Measurements from ENCODE around the gene GFPT1.
"Not testable (repeated sequence)": the region's sequence is repeated elsewhere in the genome, so short reads cannot be mapped to it uniquely, and the experiment has no call there.

DNA sequence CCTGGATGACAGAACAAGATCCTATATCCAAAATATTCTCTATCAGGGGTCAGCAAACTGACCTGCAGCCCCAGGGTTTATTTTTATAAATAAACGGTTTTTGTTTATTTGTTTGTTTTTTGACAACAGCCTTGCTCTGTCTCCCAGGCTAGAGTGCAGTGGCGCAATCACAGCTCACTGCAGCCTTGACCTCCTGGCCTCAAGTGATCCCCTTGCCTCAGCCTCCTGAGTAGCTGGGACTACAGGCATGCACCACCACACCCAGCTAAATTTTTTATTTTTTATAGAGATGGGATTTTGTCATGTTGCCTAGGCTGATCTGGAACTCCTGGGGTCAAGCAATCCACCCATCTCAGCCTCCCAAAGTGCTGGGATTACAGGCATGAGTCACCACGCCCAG is 32.1 kb downstream of the GFPT1 start:
- TF ChIP-seq, protein P1, sequence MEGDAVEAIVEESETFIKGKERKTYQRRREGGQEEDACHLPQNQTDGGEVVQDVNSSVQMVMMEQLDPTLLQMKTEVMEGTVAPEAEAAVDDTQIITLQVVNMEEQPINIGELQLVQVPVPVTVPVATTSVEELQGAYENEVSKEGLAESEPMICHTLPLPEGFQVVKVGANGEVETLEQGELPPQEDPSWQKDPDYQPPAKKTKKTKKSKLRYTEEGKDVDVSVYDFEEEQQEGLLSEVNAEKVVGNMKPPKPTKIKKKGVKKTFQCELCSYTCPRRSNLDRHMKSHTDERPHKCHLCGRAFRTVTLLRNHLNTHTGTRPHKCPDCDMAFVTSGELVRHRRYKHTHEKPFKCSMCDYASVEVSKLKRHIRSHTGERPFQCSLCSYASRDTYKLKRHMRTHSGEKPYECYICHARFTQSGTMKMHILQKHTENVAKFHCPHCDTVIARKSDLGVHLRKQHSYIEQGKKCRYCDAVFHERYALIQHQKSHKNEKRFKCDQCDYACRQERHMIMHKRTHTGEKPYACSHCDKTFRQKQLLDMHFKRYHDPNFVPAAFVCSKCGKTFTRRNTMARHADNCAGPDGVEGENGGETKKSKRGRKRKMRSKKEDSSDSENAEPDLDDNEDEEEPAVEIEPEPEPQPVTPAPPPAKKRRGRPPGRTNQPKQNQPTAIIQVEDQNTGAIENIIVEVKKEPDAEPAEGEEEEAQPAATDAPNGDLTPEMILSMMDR (IDR thresholded peaks at IDR 0.05): not testable (repeated sequence)
- TF ChIP-seq POLR2A (IDR thresholded peaks at IDR 0.05): not testable (repeated sequence)

All from body of pancreas (tissue), 4 donors.